Right cardiac atrium (tissue), 5 donors: ENCODE data around the gene GIT2. TPM values are rescaled to one million over a fixed set of nuclear protein-coding genes. Genes with fewer than 3 reads are reported as not detected.
"Not testable (repeated sequence)": the region's sequence is repeated elsewhere in the genome, so short reads cannot be mapped to it uniquely, and the experiment has no call there.

Source experiments
- ATAC-seq, 2 donors: fragments of 200-7000 bp; cut with Tn5 transposase; one replicate each; pipeline versions ENCODE4 v1.8.0 to v1.9.1; 2020; ENCODE audit warnings: moderate library complexity in 2 of 2, mild to moderate bottlenecking in 1 of 2
- DNase-seq, 3 donors: peaks; one replicate each; pipeline ENCODE4 v3.0.0-alpha.2; 2020
- H3K27ac ChIP-seq: one replicate; pipeline ENCODE4 v1.5.1; 2013; ENCODE audit warnings: mild to moderate bottlenecking, low read length, control low read depth, moderate library complexity
- H3K27me3 ChIP-seq: one replicate; pipeline ENCODE4 v1.6.1; 2013; ENCODE audit not compliant: control insufficient read depth, insufficient read depth
- H3K4me1 ChIP-seq: one replicate; pipeline ENCODE4 v1.6.1; 2013; ENCODE audit warnings: low read length; ENCODE audit not compliant: control insufficient read depth, insufficient read depth
- H3K4me3 ChIP-seq: one replicate; pipeline ENCODE4 v1.5.1; 2013; ENCODE audit warnings: low read length, control low read depth
- H3K9me3 ChIP-seq: one replicate; pipeline ENCODE4 v1.6.1; 2013; ENCODE audit warnings: low read length; ENCODE audit not compliant: control insufficient read depth
- WGBS: extraction: QIAGEN DNeasy Blood & Tissue Kit; methylation state at CpG from one replicate; pipeline ENCODE4 v1.1.7; 2013; 5-methylcytosine and 5-hydroxymethylcytosine counted together
- intact Hi-C, 4 donors: fragments of 100-400 bp; cut with DNase I; formaldehyde crosslinking; loops; one replicate each; pipeline versions ENCODE4 v1.11.0 to v1.14.0; 2022 to 2023
- polyA plus RNA-seq: library from polyadenylated mRNA; stranded (reverse); fragments of 200-250 nt; gene quantifications from one replicate; pipeline ENCODE4 v1.2.3, GENCODE V29; 2013
- total RNA-seq, 4 donors: library from RNA; stranded (reverse); fragmentation: NEBNext Ultra II Directional; extraction: Animal tissue kit (Norgen Biotek cat#: 25700); gene quantifications; one replicate each; pipeline ENCODE4 v1.2.1, GENCODE V29; 2021
- donor health status: healthy with polysubstance abuse.
- donor health status: DM: no; HTN: yes; CAD: no.
- donor health status: DM: no; HTN: no; CAD: no.
- donor health status: DM: no; HTN: yes; CAD: no; lungs with severe emphysema.
- donor health status: DM: yes; HTN: yes; CAD: no.

The GIT2 gene
- total and polyA plus RNA-seq, 5 donors: 17.9 to 44.6 (median 32.3) TPM

DNA sequence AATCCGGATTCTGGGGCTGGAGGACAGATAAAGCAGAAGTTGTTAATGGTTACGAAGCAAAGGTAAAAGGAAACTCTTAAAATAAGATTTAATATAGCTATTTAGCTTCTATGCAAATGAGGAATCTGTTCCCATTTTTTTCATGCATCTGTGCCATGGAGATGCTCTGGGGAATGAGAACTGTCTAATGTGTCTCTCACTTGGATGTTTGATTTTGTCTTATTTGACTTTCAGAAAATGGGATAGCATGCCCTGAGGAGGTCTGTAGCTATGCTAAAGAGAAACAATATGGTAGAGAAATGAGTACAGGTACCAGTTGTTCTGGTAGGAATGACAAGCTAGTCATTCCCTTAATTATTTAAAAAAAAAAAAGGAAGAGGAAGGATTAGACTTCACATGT, 27.9 kb upstream of the GIT2 start:
- no peak overlapping the region for H3K4me3 ChIP-seq
- peaks cover 4% of the 10 kb centered on the region for H3K4me1 ChIP-seq
- 77% methylated on average over 2 of the region's 2 CpGs for WGBS
- intact Hi-C loops: no loop called here
- ATAC-seq (no peak), DNase-seq (no peak)
- H3K9me3 ChIP-seq: no peaks in the 10 kb centered on the region
- H3K27ac ChIP-seq: no peak overlapping the region
- no peaks in the 10 kb centered on the region for H3K27me3 ChIP-seq

DNA sequence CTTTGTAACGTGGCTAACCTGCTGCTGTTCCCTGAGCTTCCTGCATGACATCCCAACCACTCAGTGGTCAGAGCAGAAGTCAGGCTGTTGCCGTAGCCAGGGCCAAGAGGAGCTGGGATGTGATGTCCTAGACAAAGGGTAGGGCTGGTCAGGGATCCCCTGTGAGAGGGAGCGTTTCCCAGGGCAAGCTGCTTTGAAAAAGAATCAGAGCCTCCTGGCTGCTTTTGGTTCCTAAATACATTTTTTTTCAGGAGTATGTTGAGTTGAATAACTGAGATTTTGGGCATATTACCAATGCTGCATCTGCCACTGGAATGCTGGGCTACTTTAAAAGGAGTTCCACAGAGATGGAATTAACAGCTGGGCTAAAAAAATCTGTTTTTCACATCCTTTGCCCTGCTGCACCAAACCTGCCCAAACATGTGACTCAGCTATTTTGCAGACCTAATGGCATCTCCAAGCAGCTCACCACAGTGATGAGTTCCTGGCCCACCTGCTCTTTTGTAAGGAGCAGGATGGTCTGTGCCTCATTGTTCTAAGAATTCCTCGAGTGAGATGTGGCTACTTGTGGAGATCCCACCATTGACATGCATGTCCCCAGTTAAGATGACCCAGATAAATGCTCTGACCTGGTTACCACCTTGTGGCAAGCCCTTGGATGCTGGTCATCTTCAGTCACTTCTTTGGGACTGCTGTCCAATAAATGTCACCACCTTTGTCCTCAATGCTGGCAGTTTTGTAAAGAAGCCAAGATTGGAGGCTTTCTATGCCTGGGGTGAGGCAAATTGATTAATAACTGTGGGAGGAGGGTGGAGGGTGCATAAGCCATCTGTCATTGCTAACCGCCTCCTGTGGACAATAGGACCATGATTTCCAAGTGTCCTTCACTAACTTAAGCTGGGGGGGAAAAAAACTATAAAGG, 27.2 kb upstream of the GIT2 start:
- WGBS: 64% methylated on average over 5 of the region's 5 CpGs
- no peaks in the 10 kb centered on the region for H3K27me3 ChIP-seq
- no peaks in the 10 kb centered on the region for H3K9me3 ChIP-seq
- H3K4me1 ChIP-seq: peaks cover 4% of the 10 kb centered on the region
- ATAC-seq: peak in 1 of 2 donors; percentile 15
- intact Hi-C loops: no loop called here
- no peak overlapping the region for H3K27ac ChIP-seq
- DNase-seq: peak in 1 of 3 donors; percentile 41
- H3K4me3 ChIP-seq: no peak overlapping the region

DNA sequence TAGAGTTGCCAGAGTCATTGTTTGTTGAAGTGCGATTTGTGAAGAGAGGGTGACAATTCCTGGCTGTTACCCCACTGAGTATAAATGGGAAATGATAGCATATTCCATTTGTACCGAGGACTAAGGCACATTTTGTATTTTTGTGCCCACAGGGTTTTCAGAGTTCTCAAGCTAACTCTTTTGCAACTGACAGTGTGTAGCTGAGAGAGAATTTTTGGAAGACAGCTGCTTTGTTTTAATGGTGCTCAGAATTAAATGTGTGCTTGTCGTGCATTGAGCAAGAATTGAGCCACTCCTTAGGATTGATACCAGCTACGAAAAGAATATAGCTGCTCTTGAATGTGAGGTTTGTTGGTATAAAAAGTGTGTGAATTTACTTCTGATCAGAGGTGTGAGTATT, 24.8 kb upstream of the GIT2 start:
- ATAC-seq: no peak
- peaks cover 4% of the 10 kb centered on the region for H3K4me1 ChIP-seq
- no peak for DNase-seq
- no peak overlapping the region for H3K27ac ChIP-seq
- intact Hi-C loops: no loop called here
- H3K27me3 ChIP-seq: no peaks in the 10 kb centered on the region
- no peak overlapping the region for H3K4me3 ChIP-seq
- H3K9me3 ChIP-seq: no peaks in the 10 kb centered on the region
- 84% methylated on average over 4 of the region's 4 CpGs for WGBS

DNA sequence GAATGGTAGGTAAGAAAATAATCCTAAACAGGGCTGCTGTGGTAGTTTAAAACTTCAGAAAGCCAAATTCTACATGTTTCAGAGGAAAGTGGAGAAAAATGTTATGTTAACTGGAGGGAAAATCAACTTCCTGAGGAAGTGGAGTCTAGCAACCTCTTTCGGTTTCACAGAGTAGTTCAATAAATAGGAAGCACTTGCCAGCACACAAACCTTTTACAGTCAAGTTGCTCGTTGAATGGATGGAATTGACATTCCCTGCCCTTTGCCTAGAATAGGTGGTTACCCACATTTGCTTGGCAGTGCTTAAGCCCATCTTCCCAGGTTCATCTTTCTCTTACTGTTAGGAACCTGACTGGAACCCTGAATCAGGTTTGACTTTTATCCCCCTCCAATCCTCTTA, 19.0 kb upstream of the GIT2 start:
- Histone ChIP-seq H3K27ac (no peak overlapping the region), H3K27me3 (no peaks in the 10 kb centered on the region), H3K4me1 (no peaks in the 10 kb centered on the region), H3K4me3 (no peak overlapping the region), H3K9me3 (no peaks in the 10 kb centered on the region)
- no peak for DNase-seq
- ATAC-seq: peak in 1 of 2 donors; percentile 42
- intact Hi-C loops: no loop called here
- 45% methylated on average over 2 of the region's 2 CpGs for WGBS

DNA sequence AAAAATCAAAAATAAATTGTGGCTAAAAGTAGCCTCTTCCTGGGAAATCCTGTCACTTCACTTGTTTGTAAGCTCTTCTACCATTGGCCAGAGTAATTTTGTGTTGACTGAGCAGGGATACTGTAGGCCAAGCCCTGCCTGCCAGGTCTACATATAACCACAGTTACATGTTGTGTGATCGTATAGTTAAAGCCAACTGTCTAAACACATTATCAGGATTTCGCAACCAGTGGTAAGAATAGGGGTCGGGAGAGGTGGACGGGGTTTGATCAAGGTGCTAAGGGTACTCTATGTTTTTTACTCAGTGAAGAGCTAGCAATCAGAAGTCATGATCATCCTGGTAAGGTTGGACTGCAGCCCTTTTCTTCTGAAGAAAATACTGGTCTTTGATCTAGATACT, 16.5 kb upstream of the GIT2 start:
- DNase-seq: no peak
- H3K9me3 ChIP-seq: no peaks in the 10 kb centered on the region
- no peak overlapping the region for H3K27ac ChIP-seq
- H3K4me3 ChIP-seq: no peak overlapping the region
- WGBS: 90% methylated on average over 4 of the region's 4 CpGs
- H3K27me3 ChIP-seq: no peaks in the 10 kb centered on the region
- no peaks in the 10 kb centered on the region for H3K4me1 ChIP-seq
- intact Hi-C loops: no loop called here
- no peak for ATAC-seq

DNA sequence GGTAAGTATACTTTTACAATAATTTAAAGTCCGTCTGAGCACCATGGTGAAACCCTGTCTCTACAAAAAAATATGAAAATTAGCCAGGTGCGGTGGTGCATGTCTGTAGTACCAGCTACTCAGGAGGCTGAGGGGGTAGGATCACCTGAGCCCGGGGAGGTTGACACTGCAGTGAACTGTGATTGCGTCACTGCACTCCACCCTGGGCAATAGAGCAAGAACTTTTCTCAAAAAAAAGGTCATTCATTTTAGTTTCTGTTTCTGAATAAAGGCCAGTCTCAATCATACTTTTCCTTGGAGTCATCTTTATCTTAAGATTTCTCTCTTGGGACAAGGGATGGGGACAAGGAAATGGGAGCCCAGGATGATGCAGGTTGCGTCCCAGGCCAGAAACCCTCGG, 16.0 kb upstream of the GIT2 start:
- intact Hi-C loops: no loop called here
- no peak for ATAC-seq
- H3K4me3 ChIP-seq: no peak overlapping the region
- no peak overlapping the region for H3K27ac ChIP-seq
- H3K27me3 ChIP-seq: no peaks in the 10 kb centered on the region
- DNase-seq: no peak
- H3K4me1 ChIP-seq: no peaks in the 10 kb centered on the region
- H3K9me3 ChIP-seq: no peaks in the 10 kb centered on the region
- 82% methylated on average over 6 of the region's 6 CpGs for WGBS

DNA sequence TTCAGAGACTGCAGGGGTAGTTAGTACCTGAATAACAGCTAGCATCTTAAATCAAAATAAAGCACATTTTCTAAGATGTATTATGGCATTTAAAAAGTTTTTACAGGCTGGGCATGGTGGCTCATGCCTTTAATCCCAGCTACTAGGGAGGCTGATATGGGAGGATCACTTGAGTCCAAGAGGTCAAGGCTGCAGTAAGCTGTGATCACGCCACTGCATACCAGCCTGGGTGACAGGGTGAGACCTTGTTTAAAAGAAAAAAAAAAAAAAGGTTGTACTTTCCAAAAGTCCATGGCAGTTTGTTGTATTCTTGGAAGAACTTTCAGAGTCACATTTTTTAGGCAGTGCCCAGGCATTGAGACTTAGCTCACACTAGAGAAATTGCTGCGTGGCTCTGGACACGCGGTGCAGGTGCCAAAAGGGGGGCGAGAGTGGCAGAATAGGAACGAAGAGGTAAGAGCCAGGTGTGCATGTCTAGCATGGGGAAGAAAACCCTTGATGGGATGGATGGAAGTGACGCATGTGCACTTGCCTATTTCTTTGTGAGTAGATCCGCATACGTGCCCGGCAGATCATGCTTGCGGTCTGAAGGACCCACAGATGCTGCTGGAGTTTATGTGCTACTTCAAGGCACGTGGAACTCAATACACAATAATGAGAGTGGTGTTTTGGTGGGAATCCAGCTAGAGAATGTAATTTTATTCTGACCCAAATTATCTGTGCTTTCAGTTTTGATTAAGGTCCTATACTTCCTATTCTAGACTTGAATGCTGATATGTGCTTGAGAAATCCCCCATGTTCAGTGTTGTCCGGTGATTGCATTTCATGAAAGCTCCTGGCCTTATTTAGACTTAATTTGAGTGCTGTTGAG, 14.9 kb upstream of the GIT2 start:
- Histone ChIP-seq H3K4me3 (no peak overlapping the region), H3K9me3 (no peaks in the 10 kb centered on the region), H3K27me3 (no peaks in the 10 kb centered on the region), H3K4me1 (no peaks in the 10 kb centered on the region), H3K27ac (no peak overlapping the region)
- intact Hi-C loops: no loop called here
- DNase-seq (no peak), ATAC-seq (no peak)
- 91% methylated on average over 13 of the region's 13 CpGs for WGBS

DNA sequence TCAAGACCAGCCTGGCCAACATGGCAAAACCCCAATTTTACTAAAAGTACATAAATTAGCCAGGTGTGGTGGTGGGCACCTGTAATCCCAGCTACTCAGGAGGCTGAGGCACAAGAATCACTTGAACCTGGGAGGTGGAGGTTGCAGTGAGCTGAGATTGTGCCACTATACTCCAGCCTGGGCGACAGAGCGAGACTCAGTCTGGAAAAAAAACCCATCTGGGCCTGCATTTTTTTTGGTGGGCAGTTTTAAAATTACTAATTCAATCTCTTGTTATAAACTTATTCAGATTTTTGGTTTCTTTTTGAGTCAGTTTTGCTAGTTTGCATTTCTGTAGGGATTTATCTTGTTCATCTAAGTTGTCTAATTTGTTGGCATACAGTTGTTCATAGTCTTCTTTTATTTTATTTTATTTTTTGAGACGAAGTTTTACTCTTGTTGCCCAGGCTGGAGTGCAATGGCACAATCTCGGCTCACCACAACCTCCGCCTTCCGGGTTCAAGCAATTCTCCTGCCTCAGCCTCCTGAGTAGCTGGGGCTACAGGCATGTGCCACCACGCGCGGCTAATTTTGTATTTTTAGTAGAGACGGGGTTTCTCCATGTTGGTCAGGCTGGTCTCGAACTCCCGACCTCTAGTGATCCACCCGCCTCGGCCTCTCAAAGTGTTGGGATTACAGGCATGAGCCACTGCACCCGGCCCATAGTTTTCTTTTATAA, 12.7 kb upstream of the GIT2 start:
- DNase-seq, H3K9me3 ChIP-seq, H3K27me3 ChIP-seq, ATAC-seq, H3K4me1 ChIP-seq, intact Hi-C loops, H3K4me3 ChIP-seq, H3K27ac ChIP-seq: not testable (repeated sequence)
- 97% methylated on average over 15 of the region's 15 CpGs for WGBS

DNA sequence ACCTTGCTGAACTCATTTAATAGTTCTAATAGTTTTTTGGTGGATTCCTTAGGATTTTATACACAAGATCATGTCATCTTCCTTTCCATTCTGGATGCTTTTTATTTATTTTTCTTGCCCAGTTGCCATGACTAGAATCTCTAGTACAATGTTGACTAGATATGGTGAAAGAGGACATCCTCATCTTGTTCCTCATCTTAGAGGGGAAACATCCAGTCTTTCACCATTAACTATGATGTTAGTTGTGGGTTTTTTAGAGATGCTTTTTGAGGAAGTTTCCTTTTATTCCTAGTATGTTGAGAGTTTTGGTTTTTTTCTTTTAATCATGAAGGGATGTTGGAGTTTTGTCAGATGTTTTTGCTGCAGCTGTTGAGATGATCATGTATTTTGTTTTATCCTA, 11.7 kb upstream of the GIT2 start:
- intact Hi-C loops: no loop called here
- Histone ChIP-seq H3K9me3 (no peaks in the 10 kb centered on the region), H3K27me3 (no peaks in the 10 kb centered on the region), H3K4me3 (no peak overlapping the region), H3K4me1 (no peaks in the 10 kb centered on the region), H3K27ac (no peak overlapping the region)
- DNase-seq (no peak), ATAC-seq (no peak)

DNA sequence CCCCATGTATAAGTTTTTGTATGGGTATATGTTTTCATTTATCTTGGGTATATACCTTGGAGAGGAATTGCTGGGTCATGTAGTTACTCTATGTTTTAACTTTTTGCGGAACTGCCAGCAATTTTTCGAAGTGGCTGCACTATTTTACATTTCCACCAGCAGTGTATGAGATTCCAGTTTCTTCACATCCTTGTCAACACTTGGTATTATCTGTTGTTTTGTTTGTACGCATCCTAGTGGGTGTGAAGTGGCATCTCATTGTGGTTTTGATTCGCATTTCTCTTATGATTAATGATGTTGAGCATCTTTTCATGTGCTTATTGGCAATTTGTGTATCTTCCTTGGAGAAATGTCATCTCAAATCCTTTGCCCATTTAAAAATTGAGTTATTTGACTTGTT, 9.9 kb upstream of the GIT2 start:
- 98% methylated on average over 4 of the region's 4 CpGs for WGBS
- ATAC-seq: no peak
- Histone ChIP-seq H3K27ac (no peak overlapping the region), H3K9me3 (no peaks in the 10 kb centered on the region), H3K4me1 (no peaks in the 10 kb centered on the region), H3K4me3 (no peak overlapping the region), H3K27me3 (no peaks in the 10 kb centered on the region)
- DNase-seq: no peak
- intact Hi-C loops: no loop called here
